Stimulated activated CD8-positive, alpha-beta memory T cell treated with anti-CD3 and anti-CD28 coated beads, Interleukin-4, amount 100 ng/mL, for 4 hours (primary cell): ENCODE data around the gene GALNT11.

Experiments
- DNase-seq, 2 donors: peaks; one replicate each; pipeline ENCODE4 v3.0.0-alpha.2; 2020; ENCODE audit warnings: low read depth in 2 of 2, low spot score in 1 of 2

The GALNT11 gene

GRCh38 chr7:152115021-152115718 lies 89.7 kb downstream of the GALNT11 start:
- DNase-seq: no peak

GRCh38 chr7:152117356-152117755 lies 91.9 kb downstream of the GALNT11 start:
- DNase-seq: no peak

GRCh38 chr7:152120210-152120609 lies 94.7 kb downstream of the GALNT11 start:
- DNase-seq: no peak

GRCh38 chr7:152120776-152121175 lies 95.3 kb downstream of the GALNT11 start:
- DNase-seq: no peak

GRCh38 chr7:152121432-152121831 lies 96.0 kb downstream of the GALNT11 start:
- no peak for DNase-seq

- DNase-seq: no peak
Measured at GRCh38 chr7:152122540-152122939, 97.1 kb downstream of the GALNT11 start.

- DNase-seq: no peak
Measured at GRCh38 chr7:152126741-152127140, 101.3 kb downstream of the GALNT11 start.

- no peak for DNase-seq
Measured at GRCh38 chr7:152127229-152127628, 101.8 kb downstream of the GALNT11 start.

- DNase-seq: no peak
Measured at GRCh38 chr7:152128252-152128651, 102.8 kb downstream of the GALNT11 start.

GRCh38 chr7:152128741-152129461 lies 103.4 kb downstream of the GALNT11 start:
- DNase-seq: no peak

GRCh38 chr7:152129682-152130081 lies 104.2 kb downstream of the GALNT11 start:
- no peak for DNase-seq

- no peak for DNase-seq
Measured at GRCh38 chr7:152130658-152131590, 105.5 kb downstream of the GALNT11 start.

- no peak for DNase-seq
Measured at GRCh38 chr7:152131981-152132494, 106.6 kb downstream of the GALNT11 start.

GRCh38 chr7:152132812-152133211 lies 107.3 kb downstream of the GALNT11 start:
- DNase-seq: no peak

GRCh38 chr7:152133804-152134203 lies 108.3 kb downstream of the GALNT11 start:
- no peak for DNase-seq

GRCh38 chr7:152136686-152137085 lies 111.2 kb downstream of the GALNT11 start:
- no peak for DNase-seq

- DNase-seq: no peak
Measured at GRCh38 chr7:152137476-152138025, 112.1 kb downstream of the GALNT11 start.

- DNase-seq: no peak
Measured at GRCh38 chr7:152140067-152140466, 114.6 kb downstream of the GALNT11 start.

GRCh38 chr7:152140560-152140959 lies 115.1 kb downstream of the GALNT11 start:
- DNase-seq: no peak

GRCh38 chr7:152142976-152143595 lies 117.6 kb downstream of the GALNT11 start:
- no peak for DNase-seq
